ENCODE data around the gene USP4. TPM values are rescaled to one million over a fixed set of nuclear protein-coding genes. Genes with fewer than 3 reads are reported as not detected.

The USP4 gene
- total and polyA plus RNA-seq, 2 experiments from 2014 or later, result 16.9 to 20.3 TPM

GRCh38 chr3:49236226-49236625 lies 103.6 kb downstream of the USP4 start:
- H3K79me2 ChIP-seq (replicated peaks; ENCODE audit: insufficient read depth), result no peaks in the 10 kb centered on the region
- Mint-ChIP-seq H3K9me3 (peaks cover 69% of the 10 kb centered on the region), H3K4me1 (no peaks in the 10 kb centered on the region)

More at GRCh38 chr3:49236226-49236625, 103.6 kb downstream of the USP4 start:
- H3K27me3 ChIP-seq (ENCODE audit: insufficient read depth), result no peaks in the 10 kb centered on the region
- H3K9me2 ChIP-seq (ENCODE audit: insufficient read depth), result no peaks in the 10 kb centered on the region
- no peaks in the 10 kb centered on the region for H4K20me1 ChIP-seq (replicated peaks; ENCODE audit: insufficient read depth)
- TF ChIP-seq ZNF331 (CRISPR knock-in tag; IDR thresholded peaks at IDR 0.05; ENCODE audit: low read depth) (no peak), STAT1 (IDR thresholded peaks at IDR 0.05; ENCODE audit: unreplicated experiment) (no peak), EZH2phosphoT487 (IDR thresholded peaks at IDR 0.05; ENCODE audit: unreplicated experiment) (no peak), ZNF114 (CRISPR knock-in tag; IDR thresholded peaks at IDR 0.05) (no peak), CREB1 (CRISPR knock-in tag; IDR thresholded peaks at IDR 0.05; ENCODE audit: low read depth) (no peak), JUNB (IDR thresholded peaks at IDR 0.05; ENCODE audit: unreplicated experiment) (no peak), NANOG (IDR thresholded peaks at IDR 0.05; ENCODE audit: borderline replicate concordance) (no peak), POLR2AphosphoS5 (IDR thresholded peaks at IDR 0.05; ENCODE audit: low read depth) (no peak), EZH2 (IDR thresholded peaks at IDR 0.05; ENCODE audit: low read depth, unreplicated experiment) (no peak)
- TF ChIP-seq, protein P1, sequence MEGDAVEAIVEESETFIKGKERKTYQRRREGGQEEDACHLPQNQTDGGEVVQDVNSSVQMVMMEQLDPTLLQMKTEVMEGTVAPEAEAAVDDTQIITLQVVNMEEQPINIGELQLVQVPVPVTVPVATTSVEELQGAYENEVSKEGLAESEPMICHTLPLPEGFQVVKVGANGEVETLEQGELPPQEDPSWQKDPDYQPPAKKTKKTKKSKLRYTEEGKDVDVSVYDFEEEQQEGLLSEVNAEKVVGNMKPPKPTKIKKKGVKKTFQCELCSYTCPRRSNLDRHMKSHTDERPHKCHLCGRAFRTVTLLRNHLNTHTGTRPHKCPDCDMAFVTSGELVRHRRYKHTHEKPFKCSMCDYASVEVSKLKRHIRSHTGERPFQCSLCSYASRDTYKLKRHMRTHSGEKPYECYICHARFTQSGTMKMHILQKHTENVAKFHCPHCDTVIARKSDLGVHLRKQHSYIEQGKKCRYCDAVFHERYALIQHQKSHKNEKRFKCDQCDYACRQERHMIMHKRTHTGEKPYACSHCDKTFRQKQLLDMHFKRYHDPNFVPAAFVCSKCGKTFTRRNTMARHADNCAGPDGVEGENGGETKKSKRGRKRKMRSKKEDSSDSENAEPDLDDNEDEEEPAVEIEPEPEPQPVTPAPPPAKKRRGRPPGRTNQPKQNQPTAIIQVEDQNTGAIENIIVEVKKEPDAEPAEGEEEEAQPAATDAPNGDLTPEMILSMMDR (conservative IDR thresholded peaks at IDR 0.05; ENCODE audit: low read depth in 2 of 2), result no peak
- TF ChIP-seq, protein P2, sequence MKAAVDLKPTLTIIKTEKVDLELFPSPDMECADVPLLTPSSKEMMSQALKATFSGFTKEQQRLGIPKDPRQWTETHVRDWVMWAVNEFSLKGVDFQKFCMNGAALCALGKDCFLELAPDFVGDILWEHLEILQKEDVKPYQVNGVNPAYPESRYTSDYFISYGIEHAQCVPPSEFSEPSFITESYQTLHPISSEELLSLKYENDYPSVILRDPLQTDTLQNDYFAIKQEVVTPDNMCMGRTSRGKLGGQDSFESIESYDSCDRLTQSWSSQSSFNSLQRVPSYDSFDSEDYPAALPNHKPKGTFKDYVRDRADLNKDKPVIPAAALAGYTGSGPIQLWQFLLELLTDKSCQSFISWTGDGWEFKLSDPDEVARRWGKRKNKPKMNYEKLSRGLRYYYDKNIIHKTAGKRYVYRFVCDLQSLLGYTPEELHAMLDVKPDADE (IDR thresholded peaks at IDR 0.05), result no peak
- TF ChIP-seq, protein P3, sequence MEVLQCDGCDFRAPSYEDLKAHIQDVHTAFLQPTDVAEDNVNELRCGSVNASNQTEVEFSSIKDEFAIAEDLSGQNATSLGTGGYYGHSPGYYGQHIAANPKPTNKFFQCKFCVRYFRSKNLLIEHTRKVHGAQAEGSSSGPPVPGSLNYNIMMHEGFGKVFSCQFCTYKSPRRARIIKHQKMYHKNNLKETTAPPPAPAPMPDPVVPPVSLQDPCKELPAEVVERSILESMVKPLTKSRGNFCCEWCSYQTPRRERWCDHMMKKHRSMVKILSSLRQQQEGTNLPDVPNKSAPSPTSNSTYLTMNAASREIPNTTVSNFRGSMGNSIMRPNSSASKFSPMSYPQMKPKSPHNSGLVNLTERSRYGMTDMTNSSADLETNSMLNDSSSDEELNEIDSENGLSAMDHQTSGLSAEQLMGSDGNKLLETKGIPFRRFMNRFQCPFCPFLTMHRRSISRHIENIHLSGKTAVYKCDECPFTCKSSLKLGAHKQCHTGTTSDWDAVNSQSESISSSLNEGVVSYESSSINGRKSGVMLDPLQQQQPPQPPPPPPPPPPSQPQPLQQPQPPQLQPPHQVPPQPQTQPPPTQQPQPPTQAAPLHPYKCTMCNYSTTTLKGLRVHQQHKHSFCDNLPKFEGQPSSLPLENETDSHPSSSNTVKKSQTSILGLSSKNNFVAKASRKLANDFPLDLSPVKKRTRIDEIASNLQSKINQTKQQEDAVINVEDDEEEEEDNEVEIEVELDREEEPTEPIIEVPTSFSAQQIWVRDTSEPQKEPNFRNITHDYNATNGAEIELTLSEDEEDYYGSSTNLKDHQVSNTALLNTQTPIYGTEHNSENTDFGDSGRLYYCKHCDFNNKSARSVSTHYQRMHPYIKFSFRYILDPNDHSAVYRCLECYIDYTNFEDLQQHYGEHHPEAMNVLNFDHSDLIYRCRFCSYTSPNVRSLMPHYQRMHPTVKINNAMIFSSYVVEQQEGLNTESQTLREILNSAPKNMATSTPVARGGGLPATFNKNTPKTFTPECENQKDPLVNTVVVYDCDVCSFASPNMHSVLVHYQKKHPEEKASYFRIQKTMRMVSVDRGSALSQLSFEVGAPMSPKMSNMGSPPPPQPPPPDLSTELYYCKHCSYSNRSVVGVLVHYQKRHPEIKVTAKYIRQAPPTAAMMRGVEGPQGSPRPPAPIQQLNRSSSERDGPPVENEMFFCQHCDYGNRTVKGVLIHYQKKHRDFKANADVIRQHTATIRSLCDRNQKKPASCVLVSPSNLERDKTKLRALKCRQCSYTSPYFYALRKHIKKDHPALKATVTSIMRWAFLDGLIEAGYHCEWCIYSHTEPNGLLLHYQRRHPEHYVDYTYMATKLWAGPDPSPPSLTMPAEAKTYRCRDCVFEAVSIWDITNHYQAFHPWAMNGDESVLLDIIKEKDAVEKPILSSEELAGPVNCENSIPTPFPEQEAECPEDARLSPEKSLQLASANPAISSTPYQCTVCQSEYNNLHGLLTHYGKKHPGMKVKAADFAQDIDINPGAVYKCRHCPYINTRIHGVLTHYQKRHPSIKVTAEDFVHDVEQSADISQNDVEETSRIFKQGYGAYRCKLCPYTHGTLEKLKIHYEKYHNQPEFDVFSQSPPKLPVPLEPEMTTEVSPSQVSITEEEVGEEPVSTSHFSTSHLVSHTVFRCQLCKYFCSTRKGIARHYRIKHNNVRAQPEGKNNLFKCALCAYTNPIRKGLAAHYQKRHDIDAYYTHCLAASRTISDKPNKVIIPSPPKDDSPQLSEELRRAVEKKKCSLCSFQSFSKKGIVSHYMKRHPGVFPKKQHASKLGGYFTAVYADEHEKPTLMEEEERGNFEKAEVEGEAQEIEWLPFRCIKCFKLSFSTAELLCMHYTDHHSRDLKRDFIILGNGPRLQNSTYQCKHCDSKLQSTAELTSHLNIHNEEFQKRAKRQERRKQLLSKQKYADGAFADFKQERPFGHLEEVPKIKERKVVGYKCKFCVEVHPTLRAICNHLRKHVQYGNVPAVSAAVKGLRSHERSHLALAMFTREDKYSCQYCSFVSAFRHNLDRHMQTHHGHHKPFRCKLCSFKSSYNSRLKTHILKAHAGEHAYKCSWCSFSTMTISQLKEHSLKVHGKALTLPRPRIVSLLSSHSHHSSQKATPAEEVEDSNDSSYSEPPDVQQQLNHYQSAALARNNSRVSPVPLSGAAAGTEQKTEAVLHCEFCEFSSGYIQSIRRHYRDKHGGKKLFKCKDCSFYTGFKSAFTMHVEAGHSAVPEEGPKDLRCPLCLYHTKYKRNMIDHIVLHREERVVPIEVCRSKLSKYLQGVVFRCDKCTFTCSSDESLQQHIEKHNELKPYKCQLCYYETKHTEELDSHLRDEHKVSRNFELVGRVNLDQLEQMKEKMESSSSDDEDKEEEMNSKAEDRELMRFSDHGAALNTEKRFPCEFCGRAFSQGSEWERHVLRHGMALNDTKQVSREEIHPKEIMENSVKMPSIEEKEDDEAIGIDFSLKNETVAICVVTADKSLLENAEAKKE (CRISPR knock-in tag; IDR thresholded peaks at IDR 0.05), result no peak
- TF ChIP-seq, protein P4, sequence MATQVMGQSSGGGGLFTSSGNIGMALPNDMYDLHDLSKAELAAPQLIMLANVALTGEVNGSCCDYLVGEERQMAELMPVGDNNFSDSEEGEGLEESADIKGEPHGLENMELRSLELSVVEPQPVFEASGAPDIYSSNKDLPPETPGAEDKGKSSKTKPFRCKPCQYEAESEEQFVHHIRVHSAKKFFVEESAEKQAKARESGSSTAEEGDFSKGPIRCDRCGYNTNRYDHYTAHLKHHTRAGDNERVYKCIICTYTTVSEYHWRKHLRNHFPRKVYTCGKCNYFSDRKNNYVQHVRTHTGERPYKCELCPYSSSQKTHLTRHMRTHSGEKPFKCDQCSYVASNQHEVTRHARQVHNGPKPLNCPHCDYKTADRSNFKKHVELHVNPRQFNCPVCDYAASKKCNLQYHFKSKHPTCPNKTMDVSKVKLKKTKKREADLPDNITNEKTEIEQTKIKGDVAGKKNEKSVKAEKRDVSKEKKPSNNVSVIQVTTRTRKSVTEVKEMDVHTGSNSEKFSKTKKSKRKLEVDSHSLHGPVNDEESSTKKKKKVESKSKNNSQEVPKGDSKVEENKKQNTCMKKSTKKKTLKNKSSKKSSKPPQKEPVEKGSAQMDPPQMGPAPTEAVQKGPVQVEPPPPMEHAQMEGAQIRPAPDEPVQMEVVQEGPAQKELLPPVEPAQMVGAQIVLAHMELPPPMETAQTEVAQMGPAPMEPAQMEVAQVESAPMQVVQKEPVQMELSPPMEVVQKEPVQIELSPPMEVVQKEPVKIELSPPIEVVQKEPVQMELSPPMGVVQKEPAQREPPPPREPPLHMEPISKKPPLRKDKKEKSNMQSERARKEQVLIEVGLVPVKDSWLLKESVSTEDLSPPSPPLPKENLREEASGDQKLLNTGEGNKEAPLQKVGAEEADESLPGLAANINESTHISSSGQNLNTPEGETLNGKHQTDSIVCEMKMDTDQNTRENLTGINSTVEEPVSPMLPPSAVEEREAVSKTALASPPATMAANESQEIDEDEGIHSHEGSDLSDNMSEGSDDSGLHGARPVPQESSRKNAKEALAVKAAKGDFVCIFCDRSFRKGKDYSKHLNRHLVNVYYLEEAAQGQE (IDR thresholded peaks at IDR 0.05; ENCODE audit: unreplicated experiment), result no peak
- no peak overlapping the region for H2AFZ ChIP-seq
- no peak overlapping the region for H3K4me2 ChIP-seq
- Mint-ChIP-seq H3K27me3 (ENCODE audit: insufficient read depth, low read depth, poor library complexity) (no peaks in the 10 kb centered on the region), H3K27ac (no peak overlapping the region), H3K36me3 (ENCODE audit: low read depth) (peaks cover 19% of the 10 kb centered on the region), H3K4me3 (no peak overlapping the region)
- no peak overlapping the region for H3K27ac ChIP-seq (ENCODE audit: low read depth)
- no peak overlapping the region for H3K4me3 ChIP-seq
- no peaks in the 10 kb centered on the region for H3K4me1 ChIP-seq (ENCODE audit: insufficient read depth)
- DNase-seq (ENCODE audit: low spot score) (no peak), ATAC-seq (no peak)
- no peaks in the 10 kb centered on the region for H3F3A ChIP-seq (replicated peaks; ENCODE audit: low read depth)
- no peaks in the 10 kb centered on the region; the same call in 1 of the 2 replicates for H3K36me3 ChIP-seq (ENCODE audit: insufficient read depth)

Measured in GM23338 (cell line).